ENCODE measurements around the gene TRMT1.
A peak's percentile ranks its signal among the peaks of the same experiment; 100 is the strongest.

Gene TRMT1

DNA sequence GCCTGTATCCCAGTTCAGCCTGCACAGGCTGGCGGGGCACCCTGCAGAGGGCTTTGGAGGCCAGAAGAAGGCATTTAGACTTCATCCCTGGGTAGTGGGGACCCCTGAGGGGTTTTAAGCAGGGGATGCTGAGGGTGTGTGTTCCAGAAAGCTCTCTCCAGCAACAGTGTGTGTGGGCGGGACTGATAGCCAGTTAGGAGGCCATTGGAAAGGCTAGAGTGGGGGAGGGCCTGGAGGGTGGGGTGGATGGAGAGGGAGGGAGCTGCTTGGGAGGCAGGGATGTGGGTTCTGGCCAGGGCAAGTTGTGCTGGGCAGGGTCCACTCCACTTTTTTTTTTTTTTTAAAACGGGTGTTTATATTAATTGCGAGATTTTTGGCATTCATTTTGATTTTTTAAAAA is 42.2 kb downstream of the TRMT1 start:
- H3K27me3 Mint-ChIP-seq, result peaks cover 4 to 17% of the 10 kb centered on the region in 2 donors
- no peak for ATAC-seq (replicated peaks)
- peaks cover 0 to 6% of the 10 kb centered on the region in 2 donors for H3K4me1 Mint-ChIP-seq
- no peak for DNase-seq
- H3K27ac Mint-ChIP-seq, result no peak overlapping the region
- no peaks in the 10 kb centered on the region for H3K9me3 Mint-ChIP-seq
- H3K36me3 Mint-ChIP-seq, result peaks cover 2 to 5% of the 10 kb centered on the region in 2 donors
- H3K4me3 Mint-ChIP-seq, result no peak overlapping the region

DNA sequence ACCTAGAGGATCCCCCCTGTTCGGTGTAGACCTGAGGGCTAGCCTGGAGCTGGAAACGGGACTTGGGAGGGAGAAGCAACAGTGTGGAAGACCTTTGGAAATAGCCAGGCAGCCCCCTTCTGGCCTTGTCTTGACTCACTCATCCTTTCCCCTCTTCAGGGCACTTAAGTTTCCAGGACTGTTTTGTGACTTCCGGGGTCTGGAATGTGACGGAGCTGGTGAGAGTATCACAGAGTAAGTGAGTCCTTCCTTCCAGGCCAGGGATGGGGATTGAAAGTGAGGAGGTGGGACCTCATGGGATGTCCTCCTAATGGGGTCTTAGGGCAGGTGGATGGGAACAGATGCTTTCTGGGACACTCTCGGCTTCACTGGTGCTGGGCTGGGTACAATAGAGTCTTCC is 43.3 kb downstream of the TRMT1 start:
- H3K36me3 Mint-ChIP-seq, result peaks cover 2 to 5% of the 10 kb centered on the region in 2 donors
- no peaks in the 10 kb centered on the region for H3K9me3 Mint-ChIP-seq
- no peak overlapping the region for H3K27ac Mint-ChIP-seq
- ATAC-seq (replicated peaks) (no peak), DNase-seq (no peak)
- peaks cover 6 to 22% of the 10 kb centered on the region in 2 donors for H3K27me3 Mint-ChIP-seq
- H3K4me3 Mint-ChIP-seq, result no peak overlapping the region
- H3K4me1 Mint-ChIP-seq, result peaks cover 0 to 6% of the 10 kb centered on the region in 2 donors

DNA sequence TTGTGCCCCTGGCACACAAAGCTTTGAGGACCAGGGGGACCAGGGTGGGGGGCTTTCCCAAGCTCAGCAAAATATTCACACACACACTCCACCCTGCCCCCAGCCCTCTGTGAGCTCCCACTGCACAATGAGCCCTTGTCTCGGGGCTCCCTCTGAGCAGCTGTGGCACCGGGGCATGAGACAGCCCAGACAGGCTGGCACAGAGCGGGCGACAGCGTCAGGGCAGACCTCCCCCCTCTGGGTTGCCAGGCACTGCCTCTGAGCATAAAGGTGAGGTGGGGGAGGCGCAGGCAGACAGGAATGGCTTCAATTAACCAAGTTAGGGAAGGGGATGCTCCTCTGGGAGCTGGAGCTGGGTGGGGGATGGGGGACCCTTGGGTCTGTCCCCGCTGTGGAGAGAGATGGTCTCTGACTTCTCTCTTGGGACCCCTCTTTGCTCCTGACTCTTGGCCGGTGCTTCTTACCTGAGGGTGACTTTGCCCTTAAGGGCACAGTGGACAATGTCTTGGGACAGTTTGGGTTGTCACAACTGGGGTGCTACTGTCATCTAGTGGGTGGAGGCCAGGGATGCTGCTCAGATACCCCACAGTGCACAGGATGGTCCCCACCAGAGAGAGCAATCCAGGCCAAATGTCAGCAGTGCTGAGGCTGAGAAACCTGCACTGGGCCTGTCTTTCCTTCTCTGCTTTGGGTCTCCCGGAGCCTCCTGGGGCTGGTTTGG is 44.2 kb downstream of the TRMT1 start:
- peaks cover 2 to 5% of the 10 kb centered on the region in 2 donors for H3K36me3 Mint-ChIP-seq
- no peaks in the 10 kb centered on the region for H3K9me3 Mint-ChIP-seq
- DNase-seq (no peak), ATAC-seq (replicated peaks) (no peak)
- H3K4me1 Mint-ChIP-seq, result peaks cover 0 to 4% of the 10 kb centered on the region in 2 donors
- H3K27me3 Mint-ChIP-seq, result peaks cover 6 to 23% of the 10 kb centered on the region in 2 donors
- H3K27ac Mint-ChIP-seq, result no peak overlapping the region
- no peak overlapping the region for H3K4me3 Mint-ChIP-seq

DNA sequence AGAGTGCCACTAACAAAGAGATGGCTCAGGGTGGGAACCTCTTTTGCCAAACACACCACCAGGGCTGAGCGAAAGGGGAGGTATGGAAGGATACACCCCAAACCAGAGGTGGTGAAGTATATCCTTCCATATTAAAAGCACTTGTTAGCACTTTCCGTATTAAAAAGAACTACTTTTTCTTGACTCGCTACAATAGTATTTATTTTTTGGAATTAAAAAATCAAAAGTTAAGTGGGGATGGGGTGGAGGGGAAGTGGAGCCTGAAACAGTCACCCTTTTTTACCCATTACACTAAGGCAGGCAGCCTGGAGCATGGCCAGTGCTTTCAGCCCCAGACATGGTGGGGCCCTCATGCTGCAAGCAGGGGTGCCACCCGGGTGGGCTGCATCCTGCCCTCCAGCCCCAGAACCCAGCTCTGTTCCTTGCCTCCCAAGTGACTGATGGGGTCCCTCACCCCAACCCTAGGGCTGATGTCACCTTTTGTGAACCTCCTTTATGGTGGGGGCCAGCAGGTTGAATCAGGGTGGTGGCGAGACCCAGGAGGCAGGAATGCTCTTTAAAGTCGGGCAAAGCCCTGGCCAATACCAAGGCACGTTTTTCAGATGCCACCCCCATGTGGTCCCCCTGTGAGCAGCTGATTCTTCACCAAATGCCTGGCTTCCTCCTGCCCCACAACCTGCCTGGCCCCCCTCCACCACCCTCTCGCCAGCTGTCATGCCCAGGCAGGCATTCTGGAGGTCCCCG is 44.9 kb downstream of the TRMT1 start:
- ATAC-seq (replicated peaks) (no peak), DNase-seq (no peak)
- Mint-ChIP-seq H3K4me1 (no peaks in the 10 kb centered on the region), H3K27ac (no peak overlapping the region), H3K36me3 (peaks cover 2 to 5% of the 10 kb centered on the region in 2 donors), H3K9me3 (no peaks in the 10 kb centered on the region), H3K4me3 (no peak overlapping the region), H3K27me3 (peaks cover 6 to 20% of the 10 kb centered on the region in 2 donors)

DNA sequence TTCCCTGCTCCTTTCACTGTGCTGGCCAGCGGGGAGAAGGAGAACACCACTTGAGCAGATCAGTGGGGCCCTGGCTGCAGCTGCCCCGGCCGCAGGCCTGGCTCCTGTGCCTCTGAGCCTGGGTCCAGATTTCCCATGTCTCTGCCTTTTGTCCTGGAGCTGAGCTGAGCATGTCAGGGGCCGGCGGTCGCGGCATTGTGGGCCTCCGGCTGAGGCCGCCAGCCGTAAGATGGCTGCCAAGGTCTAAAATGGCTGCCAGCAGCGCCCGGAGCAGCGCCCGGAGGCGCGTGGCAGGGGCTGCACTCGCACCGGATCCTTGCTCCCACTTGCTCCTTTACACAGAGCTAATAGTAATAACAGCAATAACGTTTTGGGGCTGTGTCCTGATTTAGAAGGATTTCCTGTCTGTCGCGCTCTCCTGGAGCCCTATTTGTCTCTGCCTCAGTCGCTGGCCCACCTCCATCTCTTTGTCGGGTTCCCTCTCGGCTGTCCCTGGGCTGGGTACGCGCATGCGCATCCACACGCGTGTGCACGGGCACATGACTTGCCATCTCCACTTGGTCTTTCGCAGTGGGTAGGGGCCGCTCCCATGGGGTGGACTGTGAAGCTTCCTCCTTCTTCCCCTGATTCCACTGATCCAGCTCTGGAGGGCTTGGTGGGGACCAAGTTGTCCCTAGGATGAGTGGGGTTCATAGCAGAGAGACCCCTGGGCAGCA is 46.0 kb downstream of the TRMT1 start:
- Mint-ChIP-seq H3K36me3 (peaks cover 2 to 5% of the 10 kb centered on the region in 2 donors), H3K4me1 (peaks cover 0 to 2% of the 10 kb centered on the region in 2 donors), H3K9me3 (no peaks in the 10 kb centered on the region), H3K4me3 (no peak overlapping the region), H3K27me3 (peaks cover 6 to 20% of the 10 kb centered on the region in 2 donors), H3K27ac (no peak overlapping the region)
- ATAC-seq (replicated peaks) (no peak), DNase-seq (no peak)

DNA sequence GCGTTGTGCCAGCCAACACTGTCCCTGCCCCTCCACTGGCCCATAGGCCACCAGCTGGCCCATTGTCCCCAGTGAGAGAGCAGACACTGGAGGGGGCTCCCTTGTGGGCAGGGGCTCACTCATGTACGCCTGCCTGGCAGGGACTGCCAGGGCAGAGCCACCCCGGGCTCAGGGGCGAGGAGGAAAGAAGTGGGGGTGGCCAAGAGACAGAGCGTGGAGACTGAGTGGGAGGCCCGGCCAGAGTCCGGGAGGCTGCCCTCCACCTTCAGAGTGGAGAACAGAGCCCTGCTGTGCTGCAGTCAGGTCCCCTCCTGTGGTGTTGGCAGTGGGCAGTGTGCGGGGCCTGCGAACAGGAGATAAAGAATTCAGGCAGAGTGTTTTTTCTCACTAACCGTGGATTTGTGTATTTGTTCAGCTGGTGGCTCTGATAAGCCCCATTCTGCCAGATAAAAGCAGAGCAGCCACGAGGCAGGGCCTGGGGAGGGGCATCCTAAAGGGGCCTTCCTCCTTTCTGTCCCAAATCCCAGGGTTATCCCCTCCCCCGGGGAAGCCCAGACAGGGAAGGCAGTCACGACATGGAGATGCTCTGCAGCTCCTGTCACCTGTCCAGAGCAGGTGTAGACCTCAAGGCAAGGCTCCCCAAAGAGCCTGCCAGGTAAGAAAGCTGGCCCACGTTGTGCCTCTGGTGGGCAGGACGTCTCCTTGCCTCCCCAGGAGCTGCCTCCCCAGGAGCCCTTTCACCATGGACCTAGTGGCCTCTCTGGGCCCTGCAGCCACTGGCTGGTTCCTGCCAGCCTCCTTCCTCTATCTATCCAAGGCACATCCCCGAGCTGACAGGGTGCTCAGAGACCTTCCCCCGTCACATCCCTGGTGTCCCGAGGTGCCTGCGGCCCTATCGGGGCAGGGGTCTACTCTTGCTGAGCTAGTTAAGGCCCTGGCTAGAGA is 46.9 kb downstream of the TRMT1 start:
- DNase-seq (no peak), ATAC-seq (replicated peaks) (no peak)
- Mint-ChIP-seq H3K36me3 (peaks cover 2 to 5% of the 10 kb centered on the region in 2 donors), H3K27ac (no peak overlapping the region), H3K9me3 (no peaks in the 10 kb centered on the region), H3K4me3 (no peak overlapping the region), H3K27me3 (peaks cover 6 to 16% of the 10 kb centered on the region in 2 donors), H3K4me1 (peaks cover 0 to 2% of the 10 kb centered on the region in 2 donors)

DNA sequence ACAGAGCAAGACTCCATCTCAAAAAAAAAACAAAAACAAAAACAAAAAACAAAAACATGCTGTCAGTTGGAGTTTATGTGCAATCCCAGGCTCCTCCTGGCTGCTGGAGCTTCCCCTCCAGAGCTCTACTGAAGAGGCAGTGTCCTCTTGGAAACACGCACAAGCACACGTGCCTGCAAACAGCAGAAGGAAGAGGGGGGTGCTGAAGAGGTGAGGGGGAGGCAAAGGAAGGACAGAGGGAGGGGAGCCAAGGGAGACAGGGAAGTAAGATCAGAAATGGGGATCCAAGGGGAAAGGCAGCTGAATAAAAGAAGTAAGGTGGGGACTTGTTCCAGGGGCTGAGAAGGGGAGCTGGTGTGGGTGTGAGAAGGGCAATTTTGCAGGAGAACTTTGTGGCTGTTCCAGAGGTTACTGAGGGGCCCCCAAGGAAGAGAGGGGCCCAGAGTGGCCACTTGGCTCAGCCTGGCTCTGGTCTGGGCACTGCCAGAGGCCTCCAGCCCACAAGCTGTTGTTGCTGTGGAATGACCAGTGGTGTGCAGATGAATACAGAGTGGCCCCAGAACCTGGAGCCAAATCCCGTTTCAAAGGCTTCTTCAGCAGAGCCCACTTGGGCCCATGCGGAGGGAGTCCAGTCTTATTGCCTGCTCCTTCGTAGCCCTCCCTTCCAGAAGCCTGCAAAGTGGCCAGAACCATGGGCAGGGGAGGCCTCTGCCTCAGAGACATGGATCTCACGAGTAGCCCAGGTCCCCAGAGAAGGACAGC is 48.3 kb downstream of the TRMT1 start:
- no peak overlapping the region for H3K4me3 Mint-ChIP-seq
- H3K9me3 Mint-ChIP-seq, result no peaks in the 10 kb centered on the region
- H3K4me1 Mint-ChIP-seq, result peaks cover 0 to 2% of the 10 kb centered on the region in 2 donors
- H3K27ac Mint-ChIP-seq, result peak overlapping the region; percentile 44
- no peaks in the 10 kb centered on the region for H3K36me3 Mint-ChIP-seq
- no peak for DNase-seq
- H3K27me3 Mint-ChIP-seq, result peaks cover 3 to 16% of the 10 kb centered on the region in 2 donors
- ATAC-seq (replicated peaks), result no peak

DNA sequence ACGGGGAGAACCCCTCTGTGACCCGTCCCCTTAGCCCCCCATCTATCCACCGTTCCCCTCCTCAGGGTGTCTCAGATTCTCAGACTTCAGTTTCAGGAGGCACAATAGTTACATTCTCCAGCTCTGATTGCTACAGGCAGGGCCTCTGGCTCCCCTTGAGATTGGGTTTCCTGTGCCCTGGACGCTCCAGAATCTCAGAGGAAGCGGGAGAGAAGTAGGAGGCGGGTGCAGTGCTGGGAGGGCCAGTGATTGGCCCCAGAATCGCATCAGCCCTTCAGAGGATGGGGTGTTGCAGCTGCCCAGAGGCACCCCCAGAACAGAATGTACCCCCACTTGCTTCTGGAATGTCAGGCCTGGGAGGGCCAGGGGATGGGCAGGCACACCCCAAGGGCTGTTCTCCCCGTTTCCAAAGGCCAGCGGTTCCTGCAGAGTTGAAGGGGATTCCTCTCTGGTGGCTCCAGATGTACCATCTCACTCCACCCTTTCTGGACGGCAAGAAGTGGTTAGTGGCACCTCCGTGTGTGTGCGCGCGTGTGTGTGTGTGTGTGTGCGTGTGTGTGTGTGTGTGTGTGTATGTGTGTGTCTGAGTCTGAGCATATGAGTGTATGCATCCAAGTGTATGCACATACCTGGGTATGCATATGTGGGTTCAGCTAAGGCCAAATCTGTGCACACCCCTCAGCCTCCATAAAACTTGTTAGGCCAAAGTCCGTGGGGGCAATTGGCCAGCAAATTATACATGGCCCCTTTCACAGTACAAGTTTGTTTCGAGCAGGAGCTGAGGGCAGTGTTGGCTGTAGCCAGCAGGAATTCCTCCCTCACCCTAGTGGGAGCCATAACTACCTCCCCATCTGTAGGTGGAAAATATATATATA is 49.4 kb downstream of the TRMT1 start:
- peaks cover 3 to 16% of the 10 kb centered on the region in 2 donors for H3K27me3 Mint-ChIP-seq
- DNase-seq (no peak), ATAC-seq (replicated peaks) (no peak)
- H3K4me1 Mint-ChIP-seq, result peaks cover 0 to 2% of the 10 kb centered on the region in 2 donors
- H3K4me3 Mint-ChIP-seq, result no peak overlapping the region
- H3K9me3 Mint-ChIP-seq, result no peaks in the 10 kb centered on the region
- H3K27ac Mint-ChIP-seq, result no peak overlapping the region
- no peaks in the 10 kb centered on the region for H3K36me3 Mint-ChIP-seq

DNA sequence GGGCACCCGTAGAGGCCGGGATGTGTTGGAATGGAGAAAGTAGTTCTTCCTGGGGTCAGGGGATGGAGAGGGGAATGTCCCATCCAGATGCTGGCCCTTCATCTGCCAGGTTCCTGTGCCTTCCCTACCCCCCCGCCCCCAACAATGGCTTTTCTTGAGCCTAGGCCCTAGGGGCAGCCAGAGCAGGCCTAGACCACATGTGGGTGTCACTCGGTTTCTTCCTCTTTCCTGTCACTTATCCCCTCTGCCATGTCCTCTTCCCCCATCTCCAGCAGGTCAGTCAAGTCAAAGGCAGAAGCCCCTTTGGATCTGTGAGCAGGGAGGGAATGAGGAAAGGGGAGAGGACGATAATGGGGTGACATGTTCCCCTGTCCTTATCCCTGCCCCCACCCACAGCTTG is 50.3 kb downstream of the TRMT1 start:
- no peak overlapping the region for H3K27ac Mint-ChIP-seq
- peaks cover 4% of the 10 kb centered on the region in 2 donors for H3K4me1 Mint-ChIP-seq
- DNase-seq (no peak), ATAC-seq (replicated peaks) (no peak)
- H3K4me3 Mint-ChIP-seq, result no peak overlapping the region
- H3K9me3 Mint-ChIP-seq, result no peaks in the 10 kb centered on the region
- no peaks in the 10 kb centered on the region for H3K36me3 Mint-ChIP-seq
- peaks cover 5 to 19% of the 10 kb centered on the region in 2 donors for H3K27me3 Mint-ChIP-seq

DNA sequence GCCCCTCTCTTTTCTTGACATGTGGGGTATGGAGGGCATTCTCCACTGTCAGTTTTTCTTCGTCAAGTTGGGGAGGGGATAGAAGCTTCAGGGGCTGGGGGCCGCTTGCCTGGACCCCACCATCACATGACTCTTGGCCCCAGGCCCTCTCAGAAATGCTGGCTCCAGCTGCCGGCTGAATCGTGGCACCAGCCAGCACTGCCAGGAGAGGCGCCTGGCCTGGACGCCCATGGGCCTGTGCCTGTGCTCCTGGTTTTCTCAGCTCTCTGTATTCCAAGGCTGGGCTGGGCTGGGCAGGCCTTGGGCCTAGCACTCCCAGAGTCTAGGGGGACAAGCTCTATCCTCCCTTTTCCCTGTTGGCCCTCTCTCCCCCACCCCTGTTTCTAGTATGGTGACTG is 52.4 kb downstream of the TRMT1 start:
- Mint-ChIP-seq H3K4me3 (no peak overlapping the region), H3K27me3 (peaks cover 14 to 24% of the 10 kb centered on the region in 2 donors), H3K4me1 (peaks cover 8 to 13% of the 10 kb centered on the region in 2 donors), H3K9me3 (no peaks in the 10 kb centered on the region), H3K36me3 (no peaks in the 10 kb centered on the region), H3K27ac (no peak overlapping the region)
- DNase-seq, result no peak
- ATAC-seq (replicated peaks), result no peak

DNA sequence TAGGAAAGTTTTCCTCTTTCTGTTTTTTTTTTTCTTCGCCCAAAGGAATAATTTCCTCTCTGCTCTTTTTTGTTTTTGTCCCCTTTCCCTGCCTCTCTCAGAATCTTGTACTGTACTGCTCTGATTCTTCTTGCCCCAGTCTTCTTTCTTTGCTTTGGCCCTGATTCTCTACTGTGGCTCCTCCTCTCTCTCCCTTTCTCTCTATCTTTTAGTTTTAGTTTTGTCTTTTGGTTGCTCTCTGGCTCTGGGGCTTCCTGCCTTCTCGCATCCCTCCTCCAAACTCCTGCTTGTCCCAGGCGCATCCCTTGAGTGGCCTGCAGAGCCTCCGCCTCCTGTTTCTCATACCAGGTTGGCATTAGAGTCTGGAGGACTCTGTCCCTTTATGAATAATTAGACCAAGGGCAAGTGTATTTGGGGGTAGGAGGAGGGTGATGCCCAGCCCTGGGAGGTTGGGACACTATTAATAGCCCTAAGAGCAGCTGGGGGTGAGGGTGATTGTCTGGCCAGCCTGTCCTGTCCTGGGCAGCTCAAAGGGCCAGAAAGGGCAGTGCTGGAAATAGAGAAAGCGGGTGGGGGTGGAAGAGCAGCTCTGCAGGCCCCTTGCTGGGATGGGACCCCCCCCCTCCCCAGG is 53.0 kb downstream of the TRMT1 start:
- ATAC-seq (replicated peaks) (no peak), DNase-seq (no peak)
- peaks cover 8 to 13% of the 10 kb centered on the region in 2 donors for H3K4me1 Mint-ChIP-seq
- peaks cover 14 to 28% of the 10 kb centered on the region in 2 donors for H3K27me3 Mint-ChIP-seq
- H3K27ac Mint-ChIP-seq, result no peak overlapping the region
- no peaks in the 10 kb centered on the region for H3K36me3 Mint-ChIP-seq
- no peaks in the 10 kb centered on the region for H3K9me3 Mint-ChIP-seq
- H3K4me3 Mint-ChIP-seq, result no peak overlapping the region

DNA sequence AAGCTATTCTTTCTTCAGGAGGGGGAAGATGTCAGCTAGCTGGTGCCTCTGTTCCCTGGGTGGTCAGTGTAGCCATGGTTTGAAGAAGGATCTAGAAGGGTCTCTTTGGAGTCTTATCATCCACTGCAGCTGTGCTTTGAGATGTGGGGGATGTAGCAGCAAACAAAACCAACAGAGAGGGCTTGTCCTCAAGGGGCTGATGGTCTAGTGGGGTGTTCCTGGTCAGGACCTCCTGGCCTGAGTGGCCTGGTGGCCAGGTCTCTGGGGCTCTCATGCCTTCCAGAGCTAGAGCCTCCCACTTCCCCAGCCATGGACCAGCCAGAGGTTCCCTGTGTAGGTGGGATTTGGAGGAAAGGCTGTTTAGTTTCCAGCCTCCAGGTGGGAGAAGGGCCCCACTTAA is 54.2 kb downstream of the TRMT1 start:
- H3K27ac Mint-ChIP-seq, result no peak overlapping the region
- DNase-seq (no peak), ATAC-seq (replicated peaks) (no peak)
- H3K4me3 Mint-ChIP-seq, result no peak overlapping the region
- peaks cover 14 to 26% of the 10 kb centered on the region in 2 donors for H3K27me3 Mint-ChIP-seq
- H3K4me1 Mint-ChIP-seq, result peaks cover 8 to 13% of the 10 kb centered on the region in 2 donors
- H3K9me3 Mint-ChIP-seq, result no peaks in the 10 kb centered on the region
- H3K36me3 Mint-ChIP-seq, result no peaks in the 10 kb centered on the region
